ENCODE measurements around the gene FMO1. TPM values are rescaled to one million over a fixed set of nuclear protein-coding genes. Genes with fewer than 3 reads are reported as not detected.
"Not testable (repeated sequence)": the region's sequence is repeated elsewhere in the genome, so short reads cannot be mapped to it uniquely, and the experiment has no call there.

The FMO1 gene, protein sequence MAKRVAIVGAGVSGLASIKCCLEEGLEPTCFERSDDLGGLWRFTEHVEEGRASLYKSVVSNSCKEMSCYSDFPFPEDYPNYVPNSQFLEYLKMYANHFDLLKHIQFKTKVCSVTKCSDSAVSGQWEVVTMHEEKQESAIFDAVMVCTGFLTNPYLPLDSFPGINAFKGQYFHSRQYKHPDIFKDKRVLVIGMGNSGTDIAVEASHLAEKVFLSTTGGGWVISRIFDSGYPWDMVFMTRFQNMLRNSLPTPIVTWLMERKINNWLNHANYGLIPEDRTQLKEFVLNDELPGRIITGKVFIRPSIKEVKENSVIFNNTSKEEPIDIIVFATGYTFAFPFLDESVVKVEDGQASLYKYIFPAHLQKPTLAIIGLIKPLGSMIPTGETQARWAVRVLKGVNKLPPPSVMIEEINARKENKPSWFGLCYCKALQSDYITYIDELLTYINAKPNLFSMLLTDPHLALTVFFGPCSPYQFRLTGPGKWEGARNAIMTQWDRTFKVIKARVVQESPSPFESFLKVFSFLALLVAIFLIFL
- not detected in 2 replicates for total RNA-seq (2014; rRNA removed)
- not detected for polyA plus RNA-seq (2012)

GRCh38 chr1:171248302-171248701 lies at the start of gene FMO1:
Gene FMO1 (plus strand): TSS chr1:171248494. CDS start chr1:171258088, 9,594 bp downstream.
- no peak for DNase-seq (ENCODE audit: low read depth)

DNA sequence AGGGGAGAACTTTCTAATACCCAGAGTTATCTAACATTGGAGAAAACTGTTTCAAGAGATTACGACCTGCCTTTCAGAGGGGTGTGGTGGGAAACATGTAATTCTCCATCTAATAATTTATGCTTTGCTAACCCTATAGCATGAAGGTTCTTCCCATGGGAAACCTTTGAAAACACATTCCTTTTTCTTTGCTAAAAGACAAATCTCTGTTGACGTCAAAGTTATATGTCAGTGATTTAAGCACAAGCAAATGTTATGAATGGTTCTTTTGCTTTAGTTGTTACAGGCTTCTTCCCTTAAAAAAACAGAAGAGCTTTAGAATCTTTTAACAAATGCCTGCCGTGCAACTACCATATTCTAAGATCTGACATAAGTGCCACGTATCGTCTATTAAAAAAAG lies 44.0 kb upstream of the FMO1 start:
- no peak for DNase-seq (ENCODE audit: low read depth)

DNA sequence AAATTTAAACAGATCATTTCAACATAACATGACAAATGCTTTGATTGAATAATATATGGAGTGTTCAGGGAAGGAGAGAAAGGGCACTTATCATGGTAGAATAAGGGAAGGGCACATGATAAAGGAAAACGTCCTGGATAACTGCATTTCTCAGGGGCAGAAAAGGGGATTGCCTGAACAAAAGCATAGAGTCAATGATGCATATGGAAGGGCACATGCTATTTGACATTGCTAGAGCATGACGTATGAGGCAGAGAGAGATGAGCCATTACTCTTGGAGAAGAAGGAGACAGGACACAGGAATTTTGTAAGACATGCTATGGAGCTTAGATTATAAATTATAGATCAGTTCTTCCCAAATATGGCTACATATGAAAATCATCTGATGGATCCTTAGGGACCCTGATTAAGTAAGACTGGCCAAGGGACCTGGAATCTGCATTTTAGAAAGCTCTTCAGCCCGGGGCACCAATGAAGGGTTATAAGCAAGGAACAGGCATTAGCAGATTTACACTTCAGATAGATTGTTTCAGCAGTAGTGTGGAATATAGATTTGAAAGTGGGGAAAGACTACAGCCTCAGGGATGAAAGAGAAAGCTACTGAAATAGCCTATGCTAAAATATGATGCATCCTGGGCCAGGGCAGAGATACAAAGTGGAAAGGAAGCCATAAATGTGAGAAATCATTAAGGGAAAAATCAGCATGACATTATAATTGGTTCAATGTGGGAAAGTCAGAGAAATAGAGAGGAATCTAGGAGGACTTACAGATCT lies 41.9 kb upstream of the FMO1 start:
- DNase-seq (ENCODE audit: low read depth) = no peak

DNA sequence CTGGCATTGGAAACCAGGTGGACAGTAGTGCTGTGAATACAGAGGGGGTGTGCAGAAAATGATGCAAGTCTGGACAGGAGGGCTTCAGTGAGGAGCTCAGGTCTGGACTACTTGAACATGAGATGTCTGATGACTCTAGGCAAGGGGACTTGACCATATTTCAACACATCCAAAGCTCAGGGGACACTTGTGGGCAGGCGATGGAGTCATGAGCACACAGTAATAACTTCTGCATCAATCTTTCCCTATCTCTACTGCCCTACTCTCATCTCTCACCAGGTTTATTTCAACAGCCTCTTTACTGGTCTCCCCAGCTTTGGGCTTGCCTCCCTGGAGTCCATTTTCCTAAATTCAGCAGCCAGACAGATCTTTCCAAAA lies 41.3 kb upstream of the FMO1 start:
- DNase-seq (ENCODE audit: low read depth) = no peak

DNA sequence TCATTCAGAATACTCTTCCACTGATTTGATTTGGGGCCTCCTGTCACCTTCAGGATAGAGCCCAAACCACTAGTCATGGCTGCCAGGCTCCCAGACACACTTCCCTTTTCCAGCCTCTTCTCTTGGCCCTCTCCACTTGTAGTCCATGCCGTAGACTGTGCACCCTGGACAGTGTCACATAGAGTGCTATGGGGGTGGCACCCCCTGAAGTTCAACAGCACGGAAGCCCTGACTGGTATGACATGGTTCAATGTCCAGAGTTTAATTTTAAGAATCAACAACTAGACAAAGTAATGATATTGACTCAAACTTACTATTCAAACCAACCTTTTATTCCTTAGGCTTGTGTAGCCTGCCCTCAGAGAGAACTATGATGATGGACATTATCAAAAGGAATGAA lies 40.9 kb upstream of the FMO1 start:
- DNase-seq (ENCODE audit: low read depth) = no peak

DNA sequence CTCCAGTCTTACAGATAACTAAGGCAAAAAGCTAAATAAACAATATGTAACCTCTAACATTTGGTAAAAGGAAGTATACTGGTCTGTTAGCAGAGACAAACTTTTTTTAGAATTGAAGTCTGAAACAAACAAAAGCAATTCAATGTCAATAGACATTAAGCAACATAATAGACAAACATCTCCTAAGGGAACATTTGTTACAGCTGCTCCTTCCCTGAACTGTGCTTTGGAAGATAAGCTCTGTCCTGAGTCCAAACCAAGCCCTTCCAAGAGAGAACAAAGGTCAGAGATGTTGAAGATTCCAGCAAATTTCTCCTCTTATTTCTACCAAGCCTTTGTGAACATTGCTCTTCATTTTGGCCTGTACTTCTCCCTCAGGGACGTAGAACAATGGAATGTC lies 37.9 kb upstream of the FMO1 start:
- no peak for DNase-seq (ENCODE audit: low read depth)

DNA sequence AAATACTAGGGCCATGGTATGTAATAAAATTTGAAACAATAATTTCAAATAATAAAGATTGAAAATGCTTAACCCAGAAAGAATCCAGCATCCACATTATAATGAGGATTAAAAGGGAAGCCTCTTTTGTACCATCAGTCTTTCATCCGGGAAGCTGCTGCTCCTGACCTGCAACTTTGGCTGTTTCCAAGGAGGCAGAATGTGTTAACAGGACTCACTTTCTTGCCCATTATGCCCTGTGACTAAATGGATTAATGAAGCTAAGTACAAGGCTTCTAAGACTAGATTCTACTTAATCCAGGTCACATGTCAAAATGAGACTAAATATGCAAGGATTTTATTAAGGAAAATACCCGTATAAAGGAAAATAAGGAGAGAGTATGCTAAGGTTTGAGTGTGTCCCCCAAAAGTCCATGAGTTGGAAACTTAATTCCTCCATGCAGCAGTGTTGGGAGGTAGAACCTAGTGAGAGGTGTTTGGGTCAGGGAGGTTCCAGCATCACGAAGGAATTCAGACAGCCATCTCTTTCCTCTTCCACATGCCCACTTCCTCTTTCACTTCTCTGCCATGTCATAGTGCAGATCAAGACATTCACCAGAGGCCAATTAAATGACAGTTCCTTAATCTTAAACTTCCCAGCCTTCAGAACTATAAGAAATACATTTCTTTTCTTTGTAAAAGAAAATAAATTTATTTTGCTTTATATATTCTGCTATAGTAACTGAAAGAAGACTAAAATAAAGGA lies 35.5 kb upstream of the FMO1 start:
- DNase-seq (ENCODE audit: low read depth) = no peak

DNA sequence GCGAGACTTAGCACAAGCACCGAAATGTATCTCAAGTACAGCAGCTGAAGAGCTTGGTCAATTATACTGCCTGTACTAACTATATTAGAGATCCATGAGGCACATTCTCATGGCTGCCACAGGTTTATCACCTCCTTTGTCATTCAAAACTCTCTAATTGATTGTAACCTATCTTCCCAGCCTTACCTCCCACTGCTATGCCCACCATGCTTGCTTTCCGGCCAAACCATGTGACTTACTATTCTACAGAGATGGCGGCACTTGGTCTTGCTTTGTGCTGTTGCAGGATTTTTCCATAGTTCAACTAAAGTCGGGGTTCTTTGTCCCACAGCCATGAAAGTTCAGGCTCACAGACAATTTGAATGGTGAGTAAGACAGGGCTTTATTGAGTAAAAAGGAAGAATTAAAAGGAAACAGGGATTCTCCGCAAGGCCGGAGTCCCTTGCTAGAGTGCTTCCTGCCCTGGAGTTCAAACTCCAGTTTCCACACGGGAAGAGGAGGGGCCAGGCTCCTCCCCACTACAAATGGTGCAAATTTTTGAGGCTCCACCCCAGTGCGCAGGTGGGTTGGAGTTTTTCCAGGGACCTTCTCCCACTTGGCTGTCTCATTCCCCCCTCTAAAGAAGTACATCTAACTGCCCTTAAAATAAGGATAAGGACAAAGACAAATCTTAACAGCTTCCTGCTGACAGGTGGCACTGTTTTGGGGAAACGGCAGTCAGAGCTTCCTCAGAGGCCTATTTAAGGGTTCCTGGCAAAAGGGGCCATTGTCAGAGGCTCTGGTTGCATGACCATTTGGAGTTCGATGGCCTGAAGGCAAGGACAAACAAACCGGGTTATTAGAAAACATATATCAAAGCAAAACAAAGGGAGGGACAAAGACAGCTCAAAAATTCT lies 34.5 kb upstream of the FMO1 start:
- DNase-seq (ENCODE audit: low read depth) = no peak

DNA sequence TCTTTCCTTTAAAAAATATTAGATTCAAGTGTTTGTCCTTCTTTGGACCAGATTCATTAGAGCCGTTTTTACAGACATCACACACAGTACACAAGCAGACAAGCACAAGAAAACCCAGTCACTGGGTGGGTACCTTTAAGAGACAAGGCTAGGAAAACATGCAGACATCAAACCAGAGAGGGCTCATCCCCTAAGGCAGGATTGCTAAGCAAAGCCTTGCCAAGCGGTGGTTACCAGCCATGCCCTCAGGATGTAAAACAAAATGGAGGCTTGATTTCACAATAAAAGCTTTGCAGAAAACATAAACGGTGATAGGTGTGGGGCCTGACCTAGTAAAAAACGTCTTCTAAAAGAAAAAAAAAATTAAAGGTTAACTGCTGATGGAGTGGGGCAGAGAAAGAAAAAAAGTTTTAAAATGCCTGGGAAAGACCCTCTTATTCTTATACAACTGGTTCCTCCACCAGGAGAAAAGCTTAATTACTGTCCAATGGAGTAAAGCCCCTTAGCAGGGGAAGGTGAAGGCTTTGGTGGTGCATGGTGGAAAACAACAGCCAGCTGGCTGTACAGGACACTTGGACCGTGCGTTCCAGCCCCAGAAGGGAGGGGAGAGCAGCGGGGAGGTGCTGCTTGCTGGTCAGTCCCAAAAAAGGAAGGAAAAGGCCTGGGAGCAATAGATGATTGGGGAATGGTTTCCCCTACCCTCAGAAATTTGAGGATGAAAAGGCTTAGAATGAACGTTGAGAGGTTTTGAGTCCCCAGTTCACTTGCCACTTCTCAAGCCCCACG lies 30.4 kb upstream of the FMO1 start:
- DNase-seq (ENCODE audit: low read depth) = no peak

- no peak for DNase-seq (ENCODE audit: low read depth)
Observed at GRCh38 chr1:171218661-171219060, 29.6 kb upstream of the FMO1 start.

DNA sequence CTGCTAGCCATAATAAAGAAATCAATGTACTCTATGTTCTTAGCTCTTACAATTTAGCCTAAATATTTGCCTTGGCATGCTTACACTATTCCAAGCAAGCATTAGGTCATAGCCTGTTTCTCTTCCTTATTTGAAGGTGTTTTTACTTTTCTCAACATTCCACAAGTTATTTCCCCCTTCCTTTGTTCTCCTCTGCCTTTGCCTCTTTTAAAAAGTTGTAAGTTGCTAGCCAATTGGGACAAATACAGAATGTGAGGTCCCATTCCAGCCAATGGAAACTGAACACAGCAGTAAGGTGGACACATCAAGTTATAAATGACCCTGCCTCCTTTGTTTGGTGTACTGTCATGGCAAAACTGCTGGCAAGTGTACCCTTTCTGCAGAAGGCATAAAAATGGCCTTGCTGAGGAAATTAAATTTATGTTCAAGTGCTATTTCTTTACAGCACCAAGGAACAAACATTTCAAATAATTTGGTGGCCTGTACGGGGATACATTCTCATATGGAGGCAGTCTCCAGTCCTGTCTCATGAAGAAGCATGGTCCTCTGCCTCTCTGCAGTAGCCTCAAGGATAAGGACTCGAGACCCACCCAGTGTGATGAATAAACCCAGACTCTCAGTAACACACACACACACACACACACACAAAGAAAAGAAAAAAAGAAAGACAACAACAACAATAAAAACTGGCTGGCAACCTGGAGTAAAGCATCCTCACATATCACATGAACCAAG lies 28.8 kb upstream of the FMO1 start:
- DNase-seq (ENCODE audit: low read depth) = no peak

GRCh38 chr1:171220081-171220420 lies 28.2 kb upstream of the FMO1 start:
- peak; percentile 54 for DNase-seq (ENCODE audit: low read depth)

DNA sequence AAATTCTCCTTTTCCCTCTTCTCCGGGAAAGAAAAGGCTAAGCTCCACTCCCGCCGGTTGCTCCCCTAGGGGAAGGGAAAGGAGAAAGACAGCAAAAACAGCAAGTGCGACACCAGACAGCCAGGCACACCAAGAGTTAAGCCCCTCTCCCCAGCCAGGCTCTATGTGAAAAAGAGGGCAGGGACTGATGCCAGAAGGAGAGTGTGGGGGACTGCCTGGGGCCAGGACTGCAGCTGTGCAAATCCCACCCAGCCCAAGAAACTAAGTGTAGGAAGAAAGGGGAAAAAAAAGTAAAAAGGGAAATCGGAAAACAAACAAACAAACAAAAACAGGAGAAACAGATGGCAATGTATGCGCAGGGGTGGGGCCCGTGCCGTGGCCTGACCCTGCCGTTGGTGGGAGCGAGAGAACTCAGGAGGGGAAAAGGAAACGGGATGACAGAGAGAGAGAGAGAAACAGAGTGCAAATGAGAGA lies 27.7 kb upstream of the FMO1 start:
- no peak for DNase-seq (ENCODE audit: low read depth)

GRCh38 chr1:171221665-171222591 lies 26.4 kb upstream of the FMO1 start:
- no peak for DNase-seq (ENCODE audit: low read depth)

DNA sequence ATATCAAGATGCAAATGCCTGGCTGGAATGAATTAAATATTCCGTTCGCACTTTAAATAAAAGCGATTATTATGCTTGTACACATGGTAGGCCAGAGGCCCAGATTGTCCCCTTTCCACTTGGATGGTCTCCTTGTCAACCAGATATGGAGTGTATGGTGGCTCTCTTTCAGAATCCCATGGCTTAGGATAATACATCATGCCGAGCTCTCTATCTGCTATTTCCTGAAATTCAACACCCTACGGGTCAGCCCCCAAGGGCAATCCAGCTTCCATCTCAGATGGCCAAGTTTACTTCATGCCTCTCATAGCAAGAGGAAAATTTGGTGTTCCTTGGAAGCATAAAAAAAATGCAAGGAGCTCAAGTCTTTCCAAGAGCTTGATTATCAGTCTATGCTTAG lies 25.4 kb upstream of the FMO1 start:
- no peak for DNase-seq (ENCODE audit: low read depth)

DNA sequence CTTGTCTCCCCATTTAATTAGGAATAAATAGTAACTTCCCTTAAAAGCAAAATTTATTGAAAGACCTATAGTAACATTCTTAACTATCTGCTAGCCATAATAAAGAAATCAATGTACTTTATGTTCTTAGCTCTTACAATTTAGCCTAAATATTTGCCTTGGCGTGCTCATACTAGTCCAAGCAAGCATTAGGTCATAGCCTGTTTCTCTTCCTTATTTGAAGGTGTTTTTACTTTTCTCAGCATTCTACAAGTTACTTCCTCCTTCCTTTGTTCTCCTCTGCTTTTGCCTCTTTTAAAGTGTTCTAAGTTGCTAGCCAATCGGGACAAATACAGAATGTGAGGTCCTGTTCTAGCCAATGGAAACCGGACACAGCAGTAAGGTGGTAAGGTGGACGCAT lies 24.0 kb upstream of the FMO1 start:
- not testable (repeated sequence) for DNase-seq (ENCODE audit: low read depth)

DNA sequence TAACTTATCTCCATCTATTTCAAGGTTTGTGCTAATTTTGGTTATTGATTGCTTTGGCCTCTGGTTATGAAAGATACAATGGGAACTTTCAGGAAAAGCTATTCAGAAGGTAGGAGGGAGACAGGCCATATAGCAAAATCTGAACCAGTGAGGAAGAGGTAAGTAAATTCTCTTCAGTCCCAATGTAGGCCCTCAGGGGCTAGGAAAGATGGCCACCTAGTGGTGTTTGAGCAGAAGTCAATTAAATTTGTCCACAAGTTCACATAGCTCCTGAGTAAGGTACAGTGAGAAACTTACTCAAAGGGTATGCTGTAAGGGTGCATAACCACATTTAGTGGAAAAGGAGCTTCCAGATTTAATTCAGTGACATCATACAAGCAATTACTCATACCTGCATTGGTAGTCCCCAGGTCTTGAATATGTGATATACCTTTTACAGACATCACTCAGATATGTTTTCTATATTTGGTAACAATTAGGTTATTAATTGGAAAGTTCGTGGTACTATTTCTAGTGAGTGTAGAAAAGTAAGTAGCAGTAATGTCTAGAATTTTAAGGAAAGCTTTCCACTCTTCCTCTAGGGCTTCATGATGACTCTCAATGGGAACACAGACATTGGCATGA lies 21.4 kb upstream of the FMO1 start:
- DNase-seq (ENCODE audit: low read depth) = peak; percentile 56

- DNase-seq (ENCODE audit: low read depth) = no peak
Observed at GRCh38 chr1:171231326-171231725, 17.0 kb upstream of the FMO1 start.
